Ishikawa (cell line): ENCODE measurements around the gene KIAA1217.

ENCODE experiments used
- CEBPB ChIP-seq: IDR thresholded peaks from 2 replicates; pipeline ENCODE4 v1.6.1; 2012
- CREB1 ChIP-seq: IDR thresholded peaks from 2 replicates; pipeline ENCODE4 v1.6.1; 2012; ENCODE audit warnings: low read depth
- EGR1 ChIP-seq: IDR thresholded peaks from 2 replicates; pipeline ENCODE4 v1.6.1; 2012
- EP300 ChIP-seq: IDR thresholded peaks from 2 replicates; pipeline ENCODE4 v1.6.1; 2012; ENCODE audit warnings: borderline replicate concordance
- FOXM1 ChIP-seq: IDR thresholded peaks from 2 replicates; pipeline ENCODE4 v1.6.1; 2012; ENCODE audit warnings: low read depth, borderline replicate concordance
- NFIC ChIP-seq: IDR thresholded peaks from 2 replicates; pipeline ENCODE4 v1.6.1; 2012
- RAD21 ChIP-seq: IDR thresholded peaks from 2 replicates; pipeline ENCODE4 v1.6.1; 2012; ENCODE audit warnings: low read depth
- TAF1 ChIP-seq: IDR thresholded peaks from 2 replicates; pipeline ENCODE4 v1.6.1; 2012; ENCODE audit warnings: low read depth, mild to moderate bottlenecking
- TCF12 ChIP-seq: IDR thresholded peaks from 2 replicates; pipeline ENCODE4 v1.6.1; 2012; ENCODE audit warnings: low read depth
- TEAD4 ChIP-seq: IDR thresholded peaks from 2 replicates; pipeline ENCODE4 v1.6.1; 2012
- YY1 ChIP-seq: IDR thresholded peaks from 2 replicates; pipeline ENCODE4 v1.6.1; 2012; ENCODE audit warnings: low read depth
- ZBTB7A ChIP-seq: IDR thresholded peaks from 2 replicates; pipeline ENCODE4 v1.6.1; 2012; ENCODE audit warnings: low read depth
- TF ChIP-seq, protein P1 (sequence below): IDR thresholded peaks from 2 replicates; pipeline ENCODE4 v1.6.1; 2012; ENCODE audit warnings: low read depth, mild to moderate bottlenecking
- TF ChIP-seq, protein P2 (sequence below): IDR thresholded peaks from 2 replicates; pipeline ENCODE4 v1.6.1; 2012
- TF ChIP-seq, protein P3 (sequence below): IDR thresholded peaks from 2 replicates; pipeline ENCODE4 v1.6.1; 2012

Gene KIAA1217

DNA sequence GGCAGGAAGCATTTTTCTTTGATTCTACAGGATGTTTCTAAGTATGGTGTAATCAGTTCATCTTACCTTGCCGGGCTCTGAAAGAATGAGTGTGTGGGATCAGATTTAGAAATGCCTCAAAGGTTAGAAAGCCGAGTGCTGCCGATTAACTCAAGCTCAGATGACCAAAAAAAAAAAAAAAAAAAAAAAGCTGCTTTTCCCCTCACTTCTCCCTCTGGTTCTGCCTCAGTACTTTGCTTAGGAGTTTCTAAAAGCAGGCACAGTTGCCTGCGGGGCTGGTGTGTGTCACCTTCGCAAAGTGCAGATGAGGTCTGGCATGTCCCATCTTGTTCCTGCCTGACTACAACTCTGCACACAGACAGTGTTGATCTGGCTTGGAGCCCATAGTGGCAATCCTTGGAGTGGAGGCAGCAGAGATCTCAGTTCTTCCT is 47.0 kb downstream of the KIAA1217 start:
- TF ChIP-seq EP300 = no peak
- no peak for TF ChIP-seq CREB1
- TF ChIP-seq TCF12 = no peak
- no peak for TF ChIP-seq FOXM1
- no peak for TF ChIP-seq EGR1
- TF ChIP-seq, protein P1, sequence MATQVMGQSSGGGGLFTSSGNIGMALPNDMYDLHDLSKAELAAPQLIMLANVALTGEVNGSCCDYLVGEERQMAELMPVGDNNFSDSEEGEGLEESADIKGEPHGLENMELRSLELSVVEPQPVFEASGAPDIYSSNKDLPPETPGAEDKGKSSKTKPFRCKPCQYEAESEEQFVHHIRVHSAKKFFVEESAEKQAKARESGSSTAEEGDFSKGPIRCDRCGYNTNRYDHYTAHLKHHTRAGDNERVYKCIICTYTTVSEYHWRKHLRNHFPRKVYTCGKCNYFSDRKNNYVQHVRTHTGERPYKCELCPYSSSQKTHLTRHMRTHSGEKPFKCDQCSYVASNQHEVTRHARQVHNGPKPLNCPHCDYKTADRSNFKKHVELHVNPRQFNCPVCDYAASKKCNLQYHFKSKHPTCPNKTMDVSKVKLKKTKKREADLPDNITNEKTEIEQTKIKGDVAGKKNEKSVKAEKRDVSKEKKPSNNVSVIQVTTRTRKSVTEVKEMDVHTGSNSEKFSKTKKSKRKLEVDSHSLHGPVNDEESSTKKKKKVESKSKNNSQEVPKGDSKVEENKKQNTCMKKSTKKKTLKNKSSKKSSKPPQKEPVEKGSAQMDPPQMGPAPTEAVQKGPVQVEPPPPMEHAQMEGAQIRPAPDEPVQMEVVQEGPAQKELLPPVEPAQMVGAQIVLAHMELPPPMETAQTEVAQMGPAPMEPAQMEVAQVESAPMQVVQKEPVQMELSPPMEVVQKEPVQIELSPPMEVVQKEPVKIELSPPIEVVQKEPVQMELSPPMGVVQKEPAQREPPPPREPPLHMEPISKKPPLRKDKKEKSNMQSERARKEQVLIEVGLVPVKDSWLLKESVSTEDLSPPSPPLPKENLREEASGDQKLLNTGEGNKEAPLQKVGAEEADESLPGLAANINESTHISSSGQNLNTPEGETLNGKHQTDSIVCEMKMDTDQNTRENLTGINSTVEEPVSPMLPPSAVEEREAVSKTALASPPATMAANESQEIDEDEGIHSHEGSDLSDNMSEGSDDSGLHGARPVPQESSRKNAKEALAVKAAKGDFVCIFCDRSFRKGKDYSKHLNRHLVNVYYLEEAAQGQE = no peak
- no peak for TF ChIP-seq NFIC
- TF ChIP-seq RAD21 = no peak
- TF ChIP-seq, protein P2, sequence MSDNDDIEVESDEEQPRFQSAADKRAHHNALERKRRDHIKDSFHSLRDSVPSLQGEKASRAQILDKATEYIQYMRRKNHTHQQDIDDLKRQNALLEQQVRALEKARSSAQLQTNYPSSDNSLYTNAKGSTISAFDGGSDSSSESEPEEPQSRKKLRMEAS = no peak
- no peak for TF ChIP-seq CEBPB
- TF ChIP-seq TEAD4 = no peak
- no peak for TF ChIP-seq ZBTB7A
- no peak for TF ChIP-seq YY1
- no peak for TF ChIP-seq TAF1
- TF ChIP-seq, protein P3, sequence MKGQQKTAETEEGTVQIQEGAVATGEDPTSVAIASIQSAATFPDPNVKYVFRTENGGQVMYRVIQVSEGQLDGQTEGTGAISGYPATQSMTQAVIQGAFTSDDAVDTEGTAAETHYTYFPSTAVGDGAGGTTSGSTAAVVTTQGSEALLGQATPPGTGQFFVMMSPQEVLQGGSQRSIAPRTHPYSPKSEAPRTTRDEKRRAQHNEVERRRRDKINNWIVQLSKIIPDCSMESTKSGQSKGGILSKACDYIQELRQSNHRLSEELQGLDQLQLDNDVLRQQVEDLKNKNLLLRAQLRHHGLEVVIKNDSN = no peak

DNA sequence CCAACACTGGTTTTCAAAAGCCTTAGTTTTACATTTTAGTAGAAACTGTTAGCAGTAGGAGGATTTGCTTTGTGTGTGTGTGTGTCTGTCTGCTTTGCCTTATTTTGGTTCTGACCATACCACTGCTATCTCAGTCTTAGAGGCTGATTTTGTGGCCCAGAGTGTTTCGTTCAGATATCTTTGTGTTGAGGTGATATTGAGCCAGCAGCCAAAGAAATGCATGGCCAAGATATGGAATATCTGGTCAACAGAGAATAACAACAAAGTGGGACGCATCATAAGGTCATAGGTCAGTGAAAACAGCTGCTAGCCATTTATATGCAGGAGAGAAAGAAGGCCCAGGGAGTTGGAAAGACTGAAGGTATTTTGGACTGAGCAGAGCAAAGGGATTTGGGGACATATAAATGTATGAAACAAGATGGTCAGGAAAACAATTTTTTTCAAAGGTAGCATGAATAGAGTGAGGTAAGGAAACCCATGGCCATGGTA is 47.7 kb downstream of the KIAA1217 start:
- TF ChIP-seq, protein P3 = no peak
- TF ChIP-seq YY1 = no peak
- TF ChIP-seq, protein P2 = no peak

DNA sequence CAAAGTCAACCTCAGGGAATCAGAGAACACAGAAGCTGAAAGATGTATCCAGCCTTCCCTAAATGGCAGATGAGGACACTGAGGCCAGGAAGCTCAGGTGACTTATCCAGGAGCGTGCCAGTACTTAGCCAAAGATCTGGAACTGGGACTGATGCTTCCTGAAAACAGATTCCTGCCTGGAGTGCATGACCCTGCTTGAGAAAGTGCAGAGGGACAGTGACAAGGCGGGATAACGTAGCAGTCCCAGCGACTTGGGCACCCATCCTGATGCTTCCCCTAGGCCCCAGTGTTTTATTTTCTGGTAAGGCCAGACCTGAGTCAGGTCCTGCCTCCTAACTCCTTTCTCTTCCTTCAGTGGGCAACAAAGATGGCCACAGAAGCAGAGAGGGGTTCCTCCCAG is 48.6 kb downstream of the KIAA1217 start:
- TF ChIP-seq CEBPB (no peak), TAF1 (no peak), EGR1 (no peak), FOXM1 (no peak), CREB1 (no peak), EP300 (no peak), TEAD4 (no peak), YY1 (no peak)
- TF ChIP-seq, protein P2 = no peak
- TF ChIP-seq, protein P3 = no peak

DNA sequence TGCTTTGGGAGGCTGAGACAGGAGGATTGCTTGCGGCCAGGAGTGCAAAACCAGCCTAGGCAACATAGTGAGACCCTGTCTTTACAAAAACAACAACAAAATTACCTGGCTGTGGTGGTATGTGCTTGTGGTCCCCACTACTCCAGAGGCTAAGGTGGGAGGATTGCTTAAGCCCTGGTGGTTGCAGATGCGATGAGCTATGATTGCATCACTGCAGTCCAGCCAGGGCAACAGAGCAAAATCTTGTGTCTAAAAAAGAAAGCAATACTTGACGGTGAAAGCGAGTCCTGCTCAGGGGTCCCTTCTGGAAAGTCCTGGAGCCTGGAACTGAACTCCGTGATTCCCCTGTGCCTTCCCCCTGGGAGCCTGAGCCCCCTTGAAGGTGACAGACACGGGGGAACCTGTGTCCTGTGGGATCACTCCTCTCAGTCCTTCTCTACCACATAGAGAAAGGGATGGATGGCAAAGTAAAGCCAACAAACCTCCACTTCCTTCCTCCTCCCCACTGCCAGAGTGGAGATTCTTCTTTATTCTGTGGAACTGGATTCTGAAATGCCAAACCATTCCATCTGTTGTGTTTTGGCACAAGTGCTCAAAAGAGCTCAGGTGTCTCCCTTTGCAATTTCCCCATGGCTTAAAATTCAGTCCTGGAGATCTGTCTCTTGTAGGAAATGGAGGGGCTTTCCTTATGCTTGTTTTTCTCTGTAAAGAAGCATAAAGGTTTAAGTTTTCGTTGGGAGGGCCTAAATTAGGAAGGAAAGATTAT is 50.6 kb downstream of the KIAA1217 start:
- peak; percentile 44; the same call in 1 of the 2 replicates for TF ChIP-seq CEBPB
- TF ChIP-seq, protein P3 = no peak

DNA sequence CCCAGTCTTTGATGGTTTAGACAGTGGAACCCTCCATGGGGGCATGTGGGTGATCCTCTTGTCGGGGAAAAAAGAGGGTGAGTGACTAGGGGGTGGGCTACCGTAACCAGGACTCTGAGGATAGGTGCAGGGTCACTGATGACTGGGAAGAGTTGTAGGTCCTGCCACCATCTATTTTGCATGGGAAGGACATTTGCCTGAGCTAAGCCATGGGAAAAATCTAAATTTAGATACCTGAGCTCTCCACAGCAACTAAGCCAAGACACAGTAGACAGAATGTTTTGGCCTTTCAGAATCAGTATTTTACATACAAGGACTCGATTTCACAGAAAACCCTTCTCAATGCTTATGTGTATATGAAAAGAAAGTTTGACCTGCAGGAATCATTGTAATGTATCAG is 52.7 kb downstream of the KIAA1217 start:
- no peak for TF ChIP-seq NFIC
- TF ChIP-seq TEAD4 = no peak
- no peak for TF ChIP-seq YY1
- no peak for TF ChIP-seq FOXM1
- TF ChIP-seq, protein P1 = no peak
- no peak for TF ChIP-seq ZBTB7A
- TF ChIP-seq EGR1 = no peak
- no peak for TF ChIP-seq RAD21
- TF ChIP-seq CREB1 = no peak
- TF ChIP-seq TCF12 = no peak
- TF ChIP-seq CEBPB = no peak
- TF ChIP-seq, protein P3 = no peak
- no peak for TF ChIP-seq TAF1
- no peak for TF ChIP-seq EP300
- TF ChIP-seq, protein P2 = no peak
